Measurements from ENCODE around the gene MT1G.

DNA sequence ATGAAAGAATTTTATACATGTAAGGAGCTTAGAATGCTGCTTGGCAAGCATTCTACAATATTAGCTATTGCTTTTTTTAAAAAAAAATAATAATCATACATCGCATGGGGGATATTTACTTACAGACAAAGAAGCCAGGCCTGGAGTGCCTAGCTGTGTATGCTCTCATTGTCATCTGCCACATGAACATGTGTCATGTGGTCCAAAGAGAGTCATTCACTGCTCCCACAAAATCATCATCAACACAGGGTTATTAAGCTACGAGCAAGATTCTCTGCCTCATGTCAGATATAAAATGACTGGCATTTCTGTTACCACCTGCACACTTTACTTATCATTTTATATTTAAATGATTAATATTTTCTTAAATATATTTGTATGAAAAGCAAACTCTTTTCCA lies 44.2 kb downstream of the MT1G start:
- TF ChIP-seq, protein P1, sequence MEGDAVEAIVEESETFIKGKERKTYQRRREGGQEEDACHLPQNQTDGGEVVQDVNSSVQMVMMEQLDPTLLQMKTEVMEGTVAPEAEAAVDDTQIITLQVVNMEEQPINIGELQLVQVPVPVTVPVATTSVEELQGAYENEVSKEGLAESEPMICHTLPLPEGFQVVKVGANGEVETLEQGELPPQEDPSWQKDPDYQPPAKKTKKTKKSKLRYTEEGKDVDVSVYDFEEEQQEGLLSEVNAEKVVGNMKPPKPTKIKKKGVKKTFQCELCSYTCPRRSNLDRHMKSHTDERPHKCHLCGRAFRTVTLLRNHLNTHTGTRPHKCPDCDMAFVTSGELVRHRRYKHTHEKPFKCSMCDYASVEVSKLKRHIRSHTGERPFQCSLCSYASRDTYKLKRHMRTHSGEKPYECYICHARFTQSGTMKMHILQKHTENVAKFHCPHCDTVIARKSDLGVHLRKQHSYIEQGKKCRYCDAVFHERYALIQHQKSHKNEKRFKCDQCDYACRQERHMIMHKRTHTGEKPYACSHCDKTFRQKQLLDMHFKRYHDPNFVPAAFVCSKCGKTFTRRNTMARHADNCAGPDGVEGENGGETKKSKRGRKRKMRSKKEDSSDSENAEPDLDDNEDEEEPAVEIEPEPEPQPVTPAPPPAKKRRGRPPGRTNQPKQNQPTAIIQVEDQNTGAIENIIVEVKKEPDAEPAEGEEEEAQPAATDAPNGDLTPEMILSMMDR (IDR thresholded peaks at IDR 0.05; ENCODE audit: low read length): no peak
- TF ChIP-seq EZH2 (IDR thresholded peaks at IDR 0.05; ENCODE audit: borderline replicate concordance, low read length): no peak

Data from OCI-LY1 (cell line).